Kidney tubule cell (primary cell): ENCODE data around the gene ITGB1.
A peak's percentile ranks its signal among the peaks of the same experiment; 100 is the strongest.

ENCODE experiments used
- DNase-seq: peaks from one replicate; pipeline ENCODE4 v3.0.0-alpha.2; 2018; ENCODE audit warnings: low spot score

The ITGB1 gene

GRCh38 chr10:32955790-32956189 is 2.2 kb downstream of the ITGB1 start:
- no peak for DNase-seq

GRCh38 chr10:32955299-32955772 is 2.7 kb downstream of the ITGB1 start:
- DNase-seq = peak; percentile 31

- DNase-seq = no peak
These were observed 3.3 kb downstream of the ITGB1 start for GRCh38 chr10:32954545-32955298.

GRCh38 chr10:32954080-32954479 is 4.0 kb downstream of the ITGB1 start:
- DNase-seq = peak; percentile 60

GRCh38 chr10:32953277-32953927 is 4.6 kb downstream of the ITGB1 start:
- no peak for DNase-seq

GRCh38 chr10:32952541-32953276 is 5.3 kb downstream of the ITGB1 start:
- no peak for DNase-seq

- no peak for DNase-seq
These were observed 5.9 kb downstream of the ITGB1 start for GRCh38 chr10:32952094-32952493.

GRCh38 chr10:32951111-32951510 is 6.9 kb downstream of the ITGB1 start:
- DNase-seq = no peak

- no peak for DNase-seq
These were observed 7.4 kb downstream of the ITGB1 start for GRCh38 chr10:32950591-32951108.

GRCh38 chr10:32949221-32949678 is 8.8 kb downstream of the ITGB1 start:
- peak; percentile 49 for DNase-seq

GRCh38 chr10:32948451-32948850 is 9.6 kb downstream of the ITGB1 start:
- no peak for DNase-seq

GRCh38 chr10:32947586-32947985 is 10.4 kb downstream of the ITGB1 start:
- no peak for DNase-seq

GRCh38 chr10:32946108-32946507 is 11.9 kb downstream of the ITGB1 start:
- DNase-seq = no peak

GRCh38 chr10:32943854-32944661 is 14.0 kb downstream of the ITGB1 start:
- DNase-seq = peak; percentile 54

GRCh38 chr10:32943395-32943794 is 14.6 kb downstream of the ITGB1 start:
- DNase-seq = no peak

GRCh38 chr10:32942081-32942480 is 15.9 kb downstream of the ITGB1 start:
- DNase-seq = no peak

GRCh38 chr10:32941357-32941756 is 16.7 kb downstream of the ITGB1 start:
- no peak for DNase-seq

- no peak for DNase-seq
These were observed 17.4 kb downstream of the ITGB1 start for GRCh38 chr10:32940321-32941301.

GRCh38 chr10:32939296-32940111 is 18.5 kb downstream of the ITGB1 start:
- no peak for DNase-seq
